Vagina (tissue), 2 donors: ENCODE results near the gene ZNF664. TPM values are rescaled to one million over a fixed set of nuclear protein-coding genes. Genes with fewer than 3 reads are reported as not detected.

Source experiments
- DNase-seq, 2 donors: peaks; one replicate each; pipeline ENCODE4 v3.0.0-alpha.2; 2017; ENCODE audit errors: extremely low spot score in 2 of 2
- H3K27ac ChIP-seq: fragments of 200-600 bp; sonication (generic); one replicate; pipeline ENCODE4 v1.5.1; 2019
- H3K27me3 ChIP-seq: fragments of 200-600 bp; sonication (generic); one replicate; pipeline ENCODE4 v1.5.1; 2019
- H3K36me3 ChIP-seq, 2 donors: fragments of 200-600 bp; sonication (generic); one replicate each; pipeline ENCODE4 v1.5.1; 2017 to 2019
- H3K4me1 ChIP-seq: fragments of 200-600 bp; sonication (generic); one replicate; pipeline ENCODE4 v1.5.1; 2019
- H3K4me3 ChIP-seq, 2 donors: fragments of 200-600 bp; sonication (generic); 1 replicate in 1 of 2; 2 replicates in 1 of 2; pipeline ENCODE4 v1.5.1; 2016 to 2019
- H3K9me3 ChIP-seq: fragments of 200-600 bp; sonication (generic); one replicate; pipeline ENCODE4 v1.5.1; 2019
- CTCF ChIP-seq, 3 experiments: fragments of 450-650 bp in 2 of 3; fragments of 200-600 bp in 1 of 3; sonication (generic) in 1 of 3; IDR thresholded peaks; one replicate each; pipeline ENCODE4 v1.5.1; 2017 to 2019; ENCODE audit warnings: antibody characterized with exemption in 3 of 3, mild to moderate bottlenecking in 2 of 3, moderate library complexity in 2 of 3
- POLR2A ChIP-seq, 2 donors: fragments of 450-650 bp; IDR thresholded peaks; one replicate each; pipeline ENCODE4 v1.6.1; 2017; ENCODE audit warnings: antibody characterized with exemption in 2 of 2, mild to moderate bottlenecking in 2 of 2, moderate library complexity in 2 of 2
- POLR2AphosphoS5 ChIP-seq, 2 donors: sonication (generic); formaldehyde crosslinking; IDR thresholded peaks; one replicate each; pipeline ENCODE4 v1.9.0; 2017; ENCODE audit warnings: antibody characterized with exemption in 2 of 2, mild to moderate bottlenecking in 2 of 2, low read depth in 1 of 2; ENCODE audit not compliant: insufficient read depth in 1 of 2
- intact Hi-C: fragments of 100-400 bp; cut with DNase I; formaldehyde crosslinking; loops from one replicate; pipeline ENCODE4 v1.15.1; 2023
- total RNA-seq: library from RNA; depleted of rRNA; stranded (reverse); fragments of >200 nt; gene quantifications from one replicate; pipeline ENCODE4 v1.2.3, GENCODE V29; 2016

ZNF664 gene
- total RNA-seq, 1 donor from 2014 or later: 40.5 TPM

- Histone ChIP-seq H3K27me3 (no peaks in the 10 kb centered on the region), H3K9me3 (no peaks in the 10 kb centered on the region), H3K27ac (no peak overlapping the region), H3K4me3 (no peak overlapping the region), H3K4me1 (no peaks in the 10 kb centered on the region), H3K36me3 (peaks cover 0 to 54% of the 10 kb centered on the region in 2 donors)
- DNase-seq: no peak
- TF ChIP-seq CTCF (IDR thresholded peaks at IDR 0.05) (no peak), POLR2AphosphoS5 (IDR thresholded peaks at IDR 0.05; ENCODE audit: insufficient read depth in 1 of 2, low read depth in 1 of 2) (no peak), POLR2A (IDR thresholded peaks at IDR 0.05) (no peak)
- intact Hi-C loops: no loop called here
Measured at GRCh38 chr12:123941000-123941399, 32.0 kb upstream of the ZNF664 start.

GRCh38 chr12:123941624-123942237, 31.3 kb upstream of the ZNF664 start:
- H3K4me3 ChIP-seq: no peak overlapping the region
- H3K4me1 ChIP-seq: no peaks in the 10 kb centered on the region
- no peaks in the 10 kb centered on the region for H3K27me3 ChIP-seq
- intact Hi-C loops: no loop called here
- no peak for TF ChIP-seq POLR2AphosphoS5 (IDR thresholded peaks at IDR 0.05; ENCODE audit: insufficient read depth in 1 of 2, low read depth in 1 of 2)
- TF ChIP-seq CTCF (IDR thresholded peaks at IDR 0.05): no peak
- TF ChIP-seq POLR2A (IDR thresholded peaks at IDR 0.05): no peak
- peaks cover 0 to 47% of the 10 kb centered on the region in 2 donors for H3K36me3 ChIP-seq
- no peak overlapping the region for H3K27ac ChIP-seq
- no peak for DNase-seq
- H3K9me3 ChIP-seq: no peaks in the 10 kb centered on the region

- Histone ChIP-seq H3K27me3 (no peaks in the 10 kb centered on the region), H3K4me3 (no peak overlapping the region), H3K27ac (no peak overlapping the region), H3K4me1 (no peaks in the 10 kb centered on the region), H3K9me3 (no peaks in the 10 kb centered on the region), H3K36me3 (peaks cover 0 to 42% of the 10 kb centered on the region in 2 donors)
- intact Hi-C loops: no loop called here
- no peak for DNase-seq
- TF ChIP-seq CTCF (IDR thresholded peaks at IDR 0.05) (no peak), POLR2A (IDR thresholded peaks at IDR 0.05) (no peak), POLR2AphosphoS5 (IDR thresholded peaks at IDR 0.05; ENCODE audit: insufficient read depth in 1 of 2, low read depth in 1 of 2) (no peak)
Measured at GRCh38 chr12:123942238-123942653, 30.8 kb upstream of the ZNF664 start.

- intact Hi-C loops: no loop called here
- no peaks in the 10 kb centered on the region for H3K4me1 ChIP-seq
- H3K4me3 ChIP-seq: no peak overlapping the region
- peaks cover 0 to 40% of the 10 kb centered on the region in 2 donors for H3K36me3 ChIP-seq
- no peak for TF ChIP-seq POLR2AphosphoS5 (IDR thresholded peaks at IDR 0.05; ENCODE audit: insufficient read depth in 1 of 2, low read depth in 1 of 2)
- TF ChIP-seq CTCF (IDR thresholded peaks at IDR 0.05): no peak
- TF ChIP-seq POLR2A (IDR thresholded peaks at IDR 0.05): no peak
- H3K9me3 ChIP-seq: no peaks in the 10 kb centered on the region
- no peak for DNase-seq
- H3K27ac ChIP-seq: no peak overlapping the region
- H3K27me3 ChIP-seq: no peaks in the 10 kb centered on the region
Measured at GRCh38 chr12:123942911-123943648, 29.9 kb upstream of the ZNF664 start.

GRCh38 chr12:123943816-123944215, 29.2 kb upstream of the ZNF664 start:
- Histone ChIP-seq H3K4me1 (no peaks in the 10 kb centered on the region), H3K27ac (no peak overlapping the region), H3K4me3 (no peak overlapping the region), H3K9me3 (no peaks in the 10 kb centered on the region), H3K27me3 (no peaks in the 10 kb centered on the region), H3K36me3 (peaks cover 0 to 40% of the 10 kb centered on the region in 2 donors)
- intact Hi-C loops: no loop called here
- TF ChIP-seq POLR2A (IDR thresholded peaks at IDR 0.05): no peak
- TF ChIP-seq POLR2AphosphoS5 (IDR thresholded peaks at IDR 0.05; ENCODE audit: insufficient read depth in 1 of 2, low read depth in 1 of 2): no peak
- no peak for TF ChIP-seq CTCF (IDR thresholded peaks at IDR 0.05)
- no peak for DNase-seq
